Gastrocnemius medialis (tissue), 4 donors: ENCODE results near the gene CPE.

Experiments
- CTCF ChIP-seq, 5 experiments: fragments of 450-650 bp in 3 of 5; fragments of 200-600 bp in 2 of 5; sonication (generic) in 2 of 5; IDR thresholded peaks in 4 of 5; conservative IDR thresholded peaks in 1 of 5; 1 replicate in 4 of 5; 2 replicates in 1 of 5; pipeline ENCODE4 v1.5.1; 2016 to 2019; ENCODE audit warnings: antibody characterized with exemption in 5 of 5, mild to moderate bottlenecking in 3 of 5, moderate library complexity in 3 of 5
- POLR2A ChIP-seq, 2 donors: fragments of 450-650 bp; IDR thresholded peaks; one replicate each; pipeline ENCODE4 v1.6.1; 2017; ENCODE audit warnings: antibody characterized with exemption in 2 of 2, mild to moderate bottlenecking in 2 of 2, moderate library complexity in 2 of 2

GRCh38 chr4:165381821-165382373, 3.1 kb downstream of the CPE start:
- TF ChIP-seq CTCF (IDR thresholded peaks at IDR 0.05 in 4 of 5, conservative IDR thresholded peaks at IDR 0.05 in 1 of 5) (no peak), POLR2A (IDR thresholded peaks at IDR 0.05) (no peak)
